Measurements from ENCODE around the gene NFIB. TPM values are rescaled to one million over a fixed set of nuclear protein-coding genes. Genes with fewer than 3 reads are reported as not detected.

Gene NFIB
- total RNA-seq, 4 donors from 2014 or later, result 85.3 to 173 (median 115) TPM

GRCh38 chr9:14173713-14174112 is 140.2 kb downstream of the NFIB start:
- no peaks in the 10 kb centered on the region for H3K36me3 ChIP-seq
- intact Hi-C loops (cut with DNase I; ENCODE audit: low total_unique reads), result no loop called here
- H3K4me1 ChIP-seq, result no peaks in the 10 kb centered on the region
- H3K27me3 ChIP-seq, result no peaks in the 10 kb centered on the region
- DNase-seq, result peak in 1 of 2 donors; percentile 25
- H3K4me3 ChIP-seq, result no peak overlapping the region
- TF ChIP-seq POLR2A (IDR thresholded peaks at IDR 0.05), result no peak
- TF ChIP-seq, protein P1, sequence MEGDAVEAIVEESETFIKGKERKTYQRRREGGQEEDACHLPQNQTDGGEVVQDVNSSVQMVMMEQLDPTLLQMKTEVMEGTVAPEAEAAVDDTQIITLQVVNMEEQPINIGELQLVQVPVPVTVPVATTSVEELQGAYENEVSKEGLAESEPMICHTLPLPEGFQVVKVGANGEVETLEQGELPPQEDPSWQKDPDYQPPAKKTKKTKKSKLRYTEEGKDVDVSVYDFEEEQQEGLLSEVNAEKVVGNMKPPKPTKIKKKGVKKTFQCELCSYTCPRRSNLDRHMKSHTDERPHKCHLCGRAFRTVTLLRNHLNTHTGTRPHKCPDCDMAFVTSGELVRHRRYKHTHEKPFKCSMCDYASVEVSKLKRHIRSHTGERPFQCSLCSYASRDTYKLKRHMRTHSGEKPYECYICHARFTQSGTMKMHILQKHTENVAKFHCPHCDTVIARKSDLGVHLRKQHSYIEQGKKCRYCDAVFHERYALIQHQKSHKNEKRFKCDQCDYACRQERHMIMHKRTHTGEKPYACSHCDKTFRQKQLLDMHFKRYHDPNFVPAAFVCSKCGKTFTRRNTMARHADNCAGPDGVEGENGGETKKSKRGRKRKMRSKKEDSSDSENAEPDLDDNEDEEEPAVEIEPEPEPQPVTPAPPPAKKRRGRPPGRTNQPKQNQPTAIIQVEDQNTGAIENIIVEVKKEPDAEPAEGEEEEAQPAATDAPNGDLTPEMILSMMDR (IDR thresholded peaks at IDR 0.05), result no peak
- H3K27ac ChIP-seq, result no peak overlapping the region
- H3K9me3 ChIP-seq, result no peaks in the 10 kb centered on the region

DNA sequence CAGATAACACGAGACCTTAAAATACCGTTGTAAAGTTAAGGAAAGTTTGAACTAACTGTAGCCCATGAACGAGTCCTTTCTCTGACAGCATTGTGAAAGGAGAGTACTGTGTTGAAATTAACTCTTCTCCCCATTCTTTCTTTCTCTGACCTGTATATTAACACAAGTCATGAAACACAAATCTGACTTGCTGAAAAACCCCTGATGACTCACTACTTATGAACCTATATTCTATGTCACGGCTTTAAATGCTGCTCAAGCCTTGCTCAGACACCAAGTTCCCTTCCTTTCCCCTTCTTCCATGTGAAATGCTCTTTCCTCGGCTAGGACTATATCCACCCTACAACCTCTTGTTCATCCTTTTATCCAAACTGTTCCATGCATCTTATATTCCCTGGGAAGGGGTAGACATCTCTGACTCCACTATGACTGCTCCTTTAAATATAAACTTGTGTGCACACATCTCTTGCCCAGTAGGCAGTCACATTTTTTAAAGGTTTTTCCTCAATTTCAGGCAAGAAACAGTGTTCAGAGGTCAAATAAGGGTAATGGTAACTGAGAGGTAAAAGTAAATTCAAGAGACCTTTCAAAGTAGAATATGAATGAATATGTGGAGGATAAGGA is 142.9 kb downstream of the NFIB start:
- intact Hi-C loops (cut with DNase I; ENCODE audit: low total_unique reads), result no loop called here
- H3K36me3 ChIP-seq, result no peaks in the 10 kb centered on the region
- no peak overlapping the region for H3K27ac ChIP-seq
- H3K4me1 ChIP-seq, result no peaks in the 10 kb centered on the region
- no peak for DNase-seq
- no peaks in the 10 kb centered on the region for H3K9me3 ChIP-seq
- no peak for TF ChIP-seq POLR2A (IDR thresholded peaks at IDR 0.05)
- TF ChIP-seq, protein P1 (IDR thresholded peaks at IDR 0.05), result no peak
- no peaks in the 10 kb centered on the region for H3K27me3 ChIP-seq
- no peak overlapping the region for H3K4me3 ChIP-seq

DNA sequence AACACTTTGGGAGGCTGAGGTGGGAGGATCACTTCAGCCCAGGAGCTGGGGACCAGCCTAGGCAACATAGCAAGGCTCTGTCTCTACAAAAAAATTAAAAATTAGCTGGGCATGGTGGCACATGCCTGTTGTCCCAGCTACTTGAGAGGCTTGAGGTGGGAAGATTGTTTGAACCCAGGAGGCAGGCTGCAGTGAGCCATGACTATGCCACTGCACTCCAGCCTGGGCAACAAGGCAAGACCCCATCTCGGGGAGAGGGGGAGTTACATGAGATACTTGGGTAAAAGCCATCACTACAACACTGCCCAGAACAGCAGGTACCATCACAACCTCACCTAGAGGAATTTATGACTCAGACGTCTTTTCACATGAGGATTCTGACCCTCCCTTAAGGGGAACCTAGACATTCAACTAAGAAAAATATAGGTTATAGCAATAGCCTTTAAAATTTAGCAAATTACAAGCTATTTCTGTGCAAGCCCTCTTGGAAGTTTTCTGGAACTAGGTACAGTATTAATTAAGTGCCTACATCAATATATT is 143.5 kb downstream of the NFIB start:
- Histone ChIP-seq H3K27ac (no peak overlapping the region), H3K27me3 (no peaks in the 10 kb centered on the region), H3K36me3 (no peaks in the 10 kb centered on the region), H3K4me3 (no peak overlapping the region), H3K9me3 (no peaks in the 10 kb centered on the region), H3K4me1 (peaks cover 0 to 3% of the 10 kb centered on the region in 2 donors)
- no peak for TF ChIP-seq POLR2A (IDR thresholded peaks at IDR 0.05)
- TF ChIP-seq, protein P1 (IDR thresholded peaks at IDR 0.05), result no peak
- intact Hi-C loops (cut with DNase I; ENCODE audit: low total_unique reads), result no loop called here
- no peak for DNase-seq

DNA sequence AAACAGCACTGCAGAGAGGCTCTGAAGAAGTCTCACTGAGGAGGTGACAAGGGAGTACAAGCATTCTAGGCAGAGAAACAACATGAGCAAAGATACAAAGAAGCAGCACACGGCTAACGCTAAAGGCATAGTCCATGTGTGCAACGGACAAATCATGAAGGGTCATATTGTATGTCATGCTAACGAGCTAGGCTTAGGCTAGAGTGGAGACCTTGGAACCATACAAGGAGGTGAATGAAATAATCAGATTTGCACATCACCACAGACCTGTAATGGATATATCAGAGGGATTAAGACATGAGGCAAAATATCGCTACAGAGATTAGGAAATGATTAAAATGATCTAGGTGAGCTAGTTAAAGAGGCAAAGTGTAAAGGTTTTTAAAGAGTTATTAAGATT is 145.6 kb downstream of the NFIB start:
- DNase-seq, result no peak
- no peak for TF ChIP-seq POLR2A (IDR thresholded peaks at IDR 0.05)
- TF ChIP-seq, protein P1 (IDR thresholded peaks at IDR 0.05), result no peak
- intact Hi-C loops (cut with DNase I; ENCODE audit: low total_unique reads), result no loop called here
- H3K9me3 ChIP-seq, result no peaks in the 10 kb centered on the region
- H3K4me1 ChIP-seq, result peaks cover 0 to 3% of the 10 kb centered on the region in 2 donors
- H3K36me3 ChIP-seq, result no peaks in the 10 kb centered on the region
- no peaks in the 10 kb centered on the region for H3K27me3 ChIP-seq
- no peak overlapping the region for H3K4me3 ChIP-seq
- H3K27ac ChIP-seq, result no peak overlapping the region

DNA sequence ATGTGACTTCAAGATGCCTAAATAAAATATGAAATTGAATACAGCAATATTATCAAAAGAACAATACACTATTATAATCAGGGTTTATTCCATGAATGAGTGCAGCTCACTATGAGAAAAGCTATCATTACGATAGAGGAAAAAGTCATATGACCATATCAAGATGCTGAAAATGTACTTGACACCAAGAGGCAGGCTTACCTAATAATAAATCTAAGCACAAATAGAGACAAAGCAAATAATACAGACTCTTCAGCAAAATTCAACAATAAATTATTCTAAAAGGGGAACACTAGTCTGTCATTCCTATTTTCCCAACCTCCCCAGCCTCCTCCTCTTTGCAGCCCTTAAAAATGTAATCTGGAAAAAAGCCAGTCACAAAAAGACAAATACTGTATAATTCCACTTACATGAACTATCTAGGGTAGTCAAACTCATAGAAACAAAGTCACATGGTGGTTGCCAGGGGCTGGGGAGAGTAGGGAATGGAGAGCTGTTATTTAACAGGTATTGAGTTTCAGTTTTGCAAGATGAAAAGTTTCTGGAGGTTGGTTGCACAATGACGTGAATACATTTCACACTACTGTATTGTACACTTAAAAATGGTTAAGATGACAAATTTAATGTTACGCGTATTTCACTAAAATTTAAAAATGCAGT is 148.4 kb downstream of the NFIB start:
- DNase-seq, result no peak
- H3K36me3 ChIP-seq, result no peaks in the 10 kb centered on the region
- peaks cover 0 to 3% of the 10 kb centered on the region in 2 donors for H3K4me1 ChIP-seq
- H3K27me3 ChIP-seq, result no peaks in the 10 kb centered on the region
- intact Hi-C loops (cut with DNase I; ENCODE audit: low total_unique reads), result no loop called here
- no peak overlapping the region for H3K4me3 ChIP-seq
- TF ChIP-seq POLR2A (IDR thresholded peaks at IDR 0.05), result no peak
- TF ChIP-seq, protein P1 (IDR thresholded peaks at IDR 0.05), result no peak
- no peak overlapping the region for H3K27ac ChIP-seq
- H3K9me3 ChIP-seq, result no peaks in the 10 kb centered on the region

Data from uterus (tissue), 4 donors.